NCI-H345 (cell line): Measurements from ENCODE around the gene NAT14.

ENCODE experiments used
- DNase-seq: peaks from one replicate; lab custom pipeline; 2025; lab: John Stamatoyannopoulos, UW

Gene NAT14

GRCh38 chr19:55536366-55536765, 51.4 kb downstream of the NAT14 start:
- no peak for DNase-seq
